ENCODE results near the gene NRM.
"Not testable (repeated sequence)": the region's sequence is repeated elsewhere in the genome, so short reads cannot be mapped to it uniquely, and the experiment has no call there.

Gene NRM

GRCh38 chr6:30723159-30723842 is 32.5 kb upstream of the NRM start:
- H3K9me3 ChIP-seq (ENCODE audit: control insufficient read depth, insufficient read depth, low read length); H3K4me1 ChIP-seq (ENCODE audit: insufficient read depth, low read length); H3K9ac ChIP-seq (ENCODE audit: low read depth, low read length): not testable (repeated sequence)
- H3K36me3 ChIP-seq (ENCODE audit: insufficient read depth, low read length), result peaks cover 21% of the 10 kb centered on the region

DNA sequence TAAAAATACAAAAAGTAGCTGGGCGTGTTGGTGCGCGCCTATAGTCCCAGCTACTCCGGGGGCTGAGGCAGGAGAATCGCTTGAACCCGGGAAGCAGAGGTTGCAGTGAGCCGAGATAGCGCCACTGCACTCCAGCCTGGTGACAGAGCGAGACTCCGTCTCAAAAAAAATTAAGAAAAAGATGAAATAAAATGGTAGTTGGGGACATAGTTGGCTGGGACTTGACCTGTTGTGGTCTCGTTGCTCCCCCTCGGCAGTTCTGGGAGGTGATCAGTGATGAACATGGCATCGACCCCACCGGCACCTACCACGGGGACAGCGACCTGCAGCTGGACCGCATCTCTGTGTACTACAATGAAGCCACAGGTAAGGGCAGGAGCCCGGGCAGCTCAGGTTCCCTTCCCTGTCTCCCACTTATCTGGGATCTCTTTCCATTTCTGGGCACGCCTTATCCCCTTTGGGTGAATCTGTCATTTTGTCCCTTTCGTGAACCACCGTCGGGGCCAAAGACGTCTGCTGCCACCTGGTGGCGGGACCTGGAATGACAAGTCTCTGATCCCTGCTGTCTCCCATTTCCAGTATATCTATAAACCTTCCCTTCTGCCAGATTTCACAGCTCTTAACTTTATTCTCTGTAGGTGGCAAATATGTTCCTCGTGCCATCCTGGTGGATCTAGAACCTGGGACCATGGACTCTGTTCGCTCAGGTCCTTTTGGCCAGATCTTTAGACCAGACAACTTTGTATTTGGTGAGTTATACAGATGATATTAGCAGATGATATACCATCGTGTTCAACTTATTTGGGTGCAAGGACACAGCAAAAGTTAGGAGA is 31.7 kb upstream of the NRM start:
- Histone ChIP-seq H3K9ac (ENCODE audit: low read depth, low read length) (peak overlapping the region; percentile 96), H3K4me1 (ENCODE audit: insufficient read depth, low read length) (0 out of 2 replicates have a peak, but pooled peaks cover 3% of the 10 kb centered on the region), H3K36me3 (ENCODE audit: insufficient read depth, low read length) (peaks cover 21% of the 10 kb centered on the region), H3K9me3 (ENCODE audit: control insufficient read depth, insufficient read depth, low read length) (no peaks in the 10 kb centered on the region)

- not testable (repeated sequence) for H3K9me3 ChIP-seq (ENCODE audit: control insufficient read depth, insufficient read depth, low read length); H3K4me1 ChIP-seq (ENCODE audit: insufficient read depth, low read length)
- Histone ChIP-seq H3K36me3 (ENCODE audit: insufficient read depth, low read length) (peaks cover 21% of the 10 kb centered on the region), H3K9ac (ENCODE audit: low read depth, low read length) (peak overlapping the region; percentile 96)
Measured at GRCh38 chr6:30722025-30722279, 31.2 kb upstream of the NRM start.

DNA sequence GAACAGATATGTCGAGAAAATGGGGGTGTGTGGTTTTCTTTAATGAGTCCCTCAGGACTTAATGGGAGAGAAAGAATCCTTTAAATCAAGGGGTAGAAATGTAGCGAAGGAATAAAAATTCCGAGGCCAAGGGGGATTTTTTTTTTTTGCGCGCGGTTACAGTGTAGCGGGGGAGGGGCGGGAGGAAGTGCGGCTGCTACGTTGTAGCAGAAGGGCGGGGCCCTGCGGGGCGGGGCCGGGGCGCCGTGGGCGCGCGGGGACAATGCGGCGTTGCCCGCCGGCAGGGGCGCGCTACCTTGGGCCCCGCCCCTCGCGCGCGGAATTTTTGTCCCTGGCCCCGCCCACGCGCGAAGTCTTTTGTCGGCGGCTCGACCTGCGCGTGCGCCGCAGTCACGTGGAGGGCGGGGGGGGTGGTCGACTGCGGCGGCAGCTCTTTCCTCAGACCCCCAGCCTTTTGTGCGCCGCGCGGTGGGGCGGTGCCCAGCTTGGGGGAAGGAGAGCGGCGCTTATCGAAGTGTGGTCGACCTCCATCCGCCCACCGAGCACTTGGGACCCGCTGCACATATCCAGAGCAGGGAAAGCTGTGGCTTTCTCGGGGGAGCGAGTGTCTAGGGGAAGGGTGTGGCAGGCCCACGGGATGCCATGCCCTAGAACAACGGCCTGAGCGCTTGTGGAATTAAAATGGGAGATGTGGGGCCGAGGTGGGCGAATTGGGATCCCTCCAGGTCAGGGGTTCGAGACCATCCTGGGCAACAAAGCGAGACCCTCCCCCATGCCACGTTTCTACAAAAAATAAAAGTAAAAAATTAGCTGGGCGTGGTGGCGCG is 30.6 kb upstream of the NRM start:
- H3K4me1 ChIP-seq (ENCODE audit: insufficient read depth, low read length), result 0 out of 2 replicates have a peak, but pooled peaks cover 3% of the 10 kb centered on the region
- no peaks in the 10 kb centered on the region for H3K9me3 ChIP-seq (ENCODE audit: control insufficient read depth, insufficient read depth, low read length)
- H3K36me3 ChIP-seq (ENCODE audit: insufficient read depth, low read length), result peaks cover 21% of the 10 kb centered on the region
- H3K9ac ChIP-seq (ENCODE audit: low read depth, low read length), result peak overlapping the region; percentile 99

GRCh38 chr6:30720738-30721197 is 30.0 kb upstream of the NRM start:
- peaks cover 21% of the 10 kb centered on the region for H3K36me3 ChIP-seq (ENCODE audit: insufficient read depth, low read length)
- H3K9ac ChIP-seq (ENCODE audit: low read depth, low read length), result peak overlapping the region; percentile 99
- no peaks in the 10 kb centered on the region for H3K9me3 ChIP-seq (ENCODE audit: control insufficient read depth, insufficient read depth, low read length)
- 0 out of 2 replicates have a peak, but pooled peaks cover 3% of the 10 kb centered on the region for H3K4me1 ChIP-seq (ENCODE audit: insufficient read depth, low read length)

DNA sequence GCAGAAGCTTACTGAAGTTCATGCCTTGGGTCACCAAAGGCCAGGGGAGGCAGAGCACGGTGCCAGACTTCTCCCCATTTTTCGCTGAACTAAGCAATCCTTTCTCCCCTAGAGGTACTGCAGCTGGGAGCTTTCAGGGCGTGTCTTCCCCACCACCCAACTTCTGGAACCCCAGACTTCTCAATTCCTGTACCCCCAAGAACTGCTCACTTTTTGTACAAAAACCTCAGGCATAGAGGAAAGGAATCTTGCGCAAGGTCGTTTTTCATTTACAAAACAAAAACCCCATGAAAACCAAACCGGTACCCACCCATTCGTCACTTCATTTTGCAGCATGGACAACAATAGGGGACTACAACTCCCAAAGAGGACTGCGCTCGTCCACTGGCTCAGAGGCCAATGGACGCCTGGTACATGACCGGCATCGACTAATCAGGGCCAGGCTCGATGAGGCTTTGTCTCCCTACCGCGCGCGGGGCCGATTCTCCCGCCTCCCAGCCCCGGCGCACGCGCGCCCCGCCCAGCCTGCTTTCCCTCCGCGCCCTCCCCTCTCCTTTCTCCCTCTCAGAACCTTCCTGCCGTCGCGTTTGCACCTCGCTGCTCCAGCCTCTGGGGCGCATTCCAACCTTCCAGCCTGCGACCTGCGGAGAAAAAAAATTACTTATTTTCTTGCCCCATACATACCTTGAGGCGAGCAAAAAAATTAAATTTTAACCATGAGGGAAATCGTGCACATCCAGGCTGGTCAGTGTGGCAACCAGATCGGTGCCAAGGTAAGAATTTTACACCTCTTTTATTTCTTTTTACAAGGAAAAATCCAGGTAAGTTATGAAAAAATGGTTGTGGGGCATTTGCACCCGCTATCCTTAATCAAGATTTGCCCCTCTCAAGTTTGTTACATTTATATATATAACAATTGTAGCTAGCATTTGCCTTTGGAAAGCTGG is 29.3 kb upstream of the NRM start, which contains the start of gene TUBB:
Gene TUBB (plus strand): TSS at position 562 of the 947 bp plus-strand sequence. CDS start 155 bp downstream, at position 717.
- Histone ChIP-seq H3K9ac (ENCODE audit: low read depth, low read length) (peak within 1 kb of the TSS; percentile 99), H3K36me3 (ENCODE audit: insufficient read depth, low read length) (peaks cover 21% of the 10 kb centered on the region), H3K9me3 (ENCODE audit: control insufficient read depth, insufficient read depth, low read length) (no peaks in the 10 kb centered on the region), H3K4me1 (ENCODE audit: insufficient read depth, low read length) (0 out of 2 replicates have a peak, but pooled peaks cover 3% of the 10 kb centered on the region)

GRCh38 chr6:30719356-30719755 is 28.6 kb upstream of the NRM start:
- peak overlapping the region; percentile 99 for H3K9ac ChIP-seq (ENCODE audit: low read depth, low read length)
- 0 out of 2 replicates have a peak, but pooled peaks cover 3% of the 10 kb centered on the region for H3K4me1 ChIP-seq (ENCODE audit: insufficient read depth, low read length)
- no peaks in the 10 kb centered on the region for H3K9me3 ChIP-seq (ENCODE audit: control insufficient read depth, insufficient read depth, low read length)
- peaks cover 19% of the 10 kb centered on the region for H3K36me3 ChIP-seq (ENCODE audit: insufficient read depth, low read length)

DNA sequence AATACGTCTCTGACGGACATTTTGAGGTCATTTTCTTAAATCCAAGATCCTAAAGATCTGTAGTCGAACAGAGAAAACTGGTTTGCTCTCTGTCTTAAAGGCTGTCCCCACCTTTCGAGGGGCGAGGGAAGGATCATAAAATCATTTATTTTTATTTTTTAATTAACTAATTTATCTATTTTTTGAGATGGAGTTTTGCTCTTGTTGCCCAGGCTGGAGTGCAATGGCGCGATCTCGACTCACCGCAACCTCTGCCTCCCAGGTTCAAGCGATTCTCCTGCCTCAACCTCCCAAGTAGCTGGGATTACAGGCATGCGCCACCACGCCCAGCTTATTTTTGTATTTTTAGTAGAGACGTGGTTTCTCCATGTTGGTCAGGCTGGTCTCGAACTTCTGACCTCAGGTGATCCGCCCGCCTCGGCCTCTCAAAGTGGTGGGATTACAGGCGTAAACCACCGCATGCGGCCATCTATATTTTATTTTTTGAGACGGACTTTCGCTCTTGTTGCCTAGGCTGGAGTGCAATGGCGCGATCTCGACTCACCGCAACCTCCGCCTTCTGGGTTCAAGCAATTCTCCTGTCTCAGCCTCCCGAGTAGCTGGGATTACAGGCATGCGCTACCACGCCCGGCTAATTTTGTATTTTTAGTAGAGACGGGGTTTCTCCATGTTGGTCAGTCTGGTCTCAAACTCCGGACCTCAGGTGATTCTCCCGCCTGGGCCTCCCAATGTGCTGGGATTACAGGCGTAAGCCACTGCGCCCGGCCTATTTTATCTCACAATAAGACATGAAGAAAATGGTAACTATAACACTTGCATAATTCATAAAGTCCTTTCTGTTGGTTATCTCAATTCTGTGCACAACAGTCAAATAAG is 27.3 kb upstream of the NRM start:
- H3K9me3 ChIP-seq (ENCODE audit: control insufficient read depth, insufficient read depth, low read length); H3K4me1 ChIP-seq (ENCODE audit: insufficient read depth, low read length): not testable (repeated sequence)
- Histone ChIP-seq H3K36me3 (ENCODE audit: insufficient read depth, low read length) (peaks cover 14% of the 10 kb centered on the region), H3K9ac (ENCODE audit: low read depth, low read length) (peak overlapping the region; percentile 89)

DNA sequence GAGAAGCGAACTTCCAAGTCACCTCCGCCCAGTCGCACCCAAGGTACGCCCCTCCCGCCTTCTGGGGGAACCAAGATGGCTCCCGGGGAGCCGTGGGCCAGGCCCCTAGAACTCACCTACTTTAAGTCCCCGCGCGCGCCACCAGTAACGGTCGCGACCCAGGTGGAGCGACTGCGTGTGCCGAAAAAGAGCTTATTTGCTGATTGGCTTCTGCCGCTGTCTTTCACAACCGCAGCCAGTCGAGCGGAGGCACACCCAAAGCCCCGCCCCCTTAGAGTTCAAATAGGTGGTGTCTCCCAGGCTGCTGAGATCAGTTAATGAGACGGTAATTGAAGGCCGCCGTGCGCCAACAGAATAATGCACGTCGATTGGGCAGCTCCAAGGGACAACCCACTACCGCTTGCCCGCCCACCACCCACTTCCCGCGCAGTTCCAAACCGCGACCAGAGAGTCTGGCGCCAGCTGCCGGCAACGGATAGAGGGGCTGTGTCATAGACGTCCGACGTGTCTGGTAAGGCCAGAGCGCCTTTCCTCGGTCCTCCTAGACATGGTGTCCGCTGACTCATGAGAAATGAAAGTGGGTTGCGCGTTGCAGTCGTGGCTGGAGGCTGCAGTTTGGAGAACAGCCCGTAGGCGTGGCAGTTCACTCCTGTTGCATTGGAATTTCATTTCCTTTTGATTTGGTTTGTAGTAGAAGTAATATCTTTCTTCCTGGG is 26.5 kb upstream of the NRM start, which contains the start of gene MDC1:
Gene MDC1 (minus strand): TSS at position 153 of the 716 bp plus-strand sequence. CDS start 2,106 bp downstream, outside the sequence.
- Histone ChIP-seq H3K9ac (ENCODE audit: low read depth, low read length) (peak within 1 kb of the TSS; percentile 89), H3K9me3 (ENCODE audit: control insufficient read depth, insufficient read depth, low read length) (no peaks in the 10 kb centered on the region), H3K4me1 (ENCODE audit: insufficient read depth, low read length) (no peaks in the 10 kb centered on the region), H3K36me3 (ENCODE audit: insufficient read depth, low read length) (peaks cover 16% of the 10 kb centered on the region)

DNA sequence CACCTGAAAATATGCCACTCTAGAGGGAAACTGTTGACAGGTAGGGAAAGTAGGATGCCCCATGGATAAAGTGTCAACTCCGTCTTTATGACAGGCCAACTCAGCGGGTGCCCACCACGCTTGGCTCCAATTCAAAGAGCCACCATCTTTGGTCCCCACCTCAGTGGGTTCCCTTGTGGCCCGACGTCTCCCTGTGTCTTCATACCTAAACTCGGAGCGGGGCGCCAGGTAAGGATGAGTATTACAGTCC is 26.0 kb upstream of the NRM start:
- H3K9ac ChIP-seq (ENCODE audit: low read depth, low read length), result peak overlapping the region; percentile 85

GRCh38 chr6:30714263-30714662 is 23.5 kb upstream of the NRM start:
- H3K9ac ChIP-seq (ENCODE audit: low read depth, low read length), result no peak overlapping the region
- H3K4me1 ChIP-seq (ENCODE audit: insufficient read depth, low read length), result no peaks in the 10 kb centered on the region
- no peaks in the 10 kb centered on the region for H3K9me3 ChIP-seq (ENCODE audit: control insufficient read depth, insufficient read depth, low read length)
- H3K36me3 ChIP-seq (ENCODE audit: insufficient read depth, low read length), result peaks cover 29% of the 10 kb centered on the region

More for the DNA sequence above, 26.0 kb upstream of the NRM start:
- H3K4me1 ChIP-seq (ENCODE audit: insufficient read depth, low read length), result no peaks in the 10 kb centered on the region
- peaks cover 19% of the 10 kb centered on the region for H3K36me3 ChIP-seq (ENCODE audit: insufficient read depth, low read length)
- H3K9me3 ChIP-seq (ENCODE audit: control insufficient read depth, insufficient read depth, low read length), result no peaks in the 10 kb centered on the region

DNA sequence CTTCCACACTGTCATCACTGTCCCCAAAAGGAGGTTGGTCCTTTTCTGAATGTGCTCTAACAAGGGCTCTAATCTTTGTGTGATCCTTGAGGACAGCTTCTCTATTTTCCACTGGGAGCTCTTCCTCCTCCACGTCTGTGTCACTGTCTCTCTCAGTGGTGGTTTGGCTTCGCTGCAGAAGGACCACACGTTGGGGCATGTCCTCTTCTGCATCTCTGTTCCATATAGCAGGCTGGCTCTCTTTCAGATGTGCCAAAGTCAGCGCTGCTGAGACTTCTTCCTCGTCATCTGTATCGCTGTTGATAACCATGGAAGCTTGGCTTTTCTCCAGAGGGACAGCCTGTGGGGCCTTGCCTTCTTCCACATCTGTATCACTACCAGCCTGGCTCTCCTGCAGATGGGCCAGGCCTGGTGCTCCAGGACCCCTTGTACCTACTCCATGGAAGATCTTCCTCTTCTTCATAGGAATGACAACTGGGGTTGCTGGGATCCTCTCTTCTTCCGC is 21.7 kb upstream of the NRM start:
- Histone ChIP-seq H3K4me1 (ENCODE audit: insufficient read depth, low read length) (no peaks in the 10 kb centered on the region), H3K9ac (ENCODE audit: low read depth, low read length) (no peak overlapping the region), H3K36me3 (ENCODE audit: insufficient read depth, low read length) (peaks cover 35% of the 10 kb centered on the region), H3K9me3 (ENCODE audit: control insufficient read depth, insufficient read depth, low read length) (no peaks in the 10 kb centered on the region)

Measured in ES-I3 (cell line).